ENCODE data around the gene ADAM10.

Gene ADAM10

DNA sequence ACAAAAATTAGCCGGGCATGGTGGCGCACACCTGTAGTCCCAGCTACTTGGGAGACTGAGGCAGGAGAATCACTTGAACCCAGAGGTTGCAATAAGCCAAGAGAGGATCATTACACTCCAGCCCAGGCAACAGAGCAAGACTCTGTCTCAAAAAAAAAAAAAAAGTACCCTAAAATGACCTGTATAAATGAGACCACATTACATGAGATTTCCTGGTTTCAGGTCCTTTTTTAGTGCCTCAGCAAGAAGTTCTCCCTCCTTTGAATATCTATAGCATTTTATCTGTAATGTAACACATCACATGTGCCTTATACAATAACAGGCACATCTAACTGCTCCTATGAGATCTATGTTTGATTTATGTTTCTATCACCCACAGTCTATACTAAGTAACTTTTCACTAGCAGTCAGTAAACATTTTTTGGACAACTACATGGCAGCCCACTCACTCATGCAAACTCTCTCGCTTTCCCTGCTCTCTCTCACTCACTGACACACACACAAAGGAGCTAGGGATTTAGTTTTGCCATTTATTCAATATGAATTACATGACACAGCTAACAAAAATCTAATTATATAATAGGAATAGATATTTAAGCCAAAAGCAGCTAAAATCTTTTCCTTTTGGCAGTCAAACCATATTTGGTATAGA is 34.1 kb downstream of the ADAM10 start:
- no peak for DNase-seq

DNA sequence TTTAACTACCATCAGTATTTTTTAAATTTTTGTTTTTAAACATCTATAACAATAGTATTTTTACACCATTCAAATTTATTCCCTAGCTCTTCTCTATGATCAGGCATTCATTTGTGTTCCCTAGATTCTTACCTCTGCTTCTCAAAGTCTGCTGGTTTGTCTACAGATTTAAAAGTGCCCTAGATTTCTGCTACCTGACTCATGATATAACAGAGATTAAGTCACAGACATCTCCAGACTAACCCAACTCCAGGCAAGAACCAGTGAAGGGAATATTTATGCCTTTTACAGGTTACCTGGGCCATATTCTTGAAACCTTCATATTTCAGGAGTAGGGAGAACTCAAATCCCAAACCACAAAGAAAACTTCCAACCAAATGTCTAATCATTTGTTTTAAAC is 38.8 kb downstream of the ADAM10 start:
- DNase-seq, result peak; percentile 37

DNA sequence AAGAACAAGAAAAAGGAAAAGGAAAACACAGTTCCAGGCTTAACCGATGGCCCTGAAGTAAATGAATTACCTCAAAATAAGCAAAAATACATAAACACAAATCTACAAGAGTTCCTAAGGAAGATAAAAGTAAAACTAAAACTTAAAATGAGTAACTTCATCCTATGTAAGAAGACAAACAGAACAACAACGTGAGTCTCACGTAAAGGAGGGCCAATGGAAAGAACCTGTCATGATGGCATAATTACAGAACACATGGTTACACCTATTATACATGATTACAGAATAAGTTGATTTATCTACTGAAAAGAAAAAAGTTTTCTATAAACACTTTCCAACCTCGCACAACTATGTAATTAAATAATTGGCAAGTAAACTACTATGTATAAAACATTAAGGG is 42.1 kb downstream of the ADAM10 start:
- DNase-seq, result no peak

DNA sequence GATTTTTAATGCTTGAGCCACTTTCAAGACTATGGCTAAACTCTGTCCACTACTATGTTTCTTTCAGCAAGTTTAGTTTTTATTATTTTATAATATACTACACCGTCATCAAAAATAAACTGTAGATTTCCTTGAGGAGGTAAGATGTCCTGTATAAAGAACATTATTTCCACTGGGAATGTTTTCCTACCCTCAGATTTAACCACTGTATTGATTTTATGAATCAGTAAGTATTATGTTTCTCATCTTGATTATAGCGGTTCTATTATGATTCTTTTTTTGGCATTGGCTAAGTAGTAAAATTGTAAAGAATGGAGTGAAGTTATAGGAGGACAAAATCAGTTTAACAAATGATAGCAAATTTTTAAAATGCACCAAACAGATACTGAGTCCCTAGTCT is 44.4 kb downstream of the ADAM10 start:
- no peak for DNase-seq

DNA sequence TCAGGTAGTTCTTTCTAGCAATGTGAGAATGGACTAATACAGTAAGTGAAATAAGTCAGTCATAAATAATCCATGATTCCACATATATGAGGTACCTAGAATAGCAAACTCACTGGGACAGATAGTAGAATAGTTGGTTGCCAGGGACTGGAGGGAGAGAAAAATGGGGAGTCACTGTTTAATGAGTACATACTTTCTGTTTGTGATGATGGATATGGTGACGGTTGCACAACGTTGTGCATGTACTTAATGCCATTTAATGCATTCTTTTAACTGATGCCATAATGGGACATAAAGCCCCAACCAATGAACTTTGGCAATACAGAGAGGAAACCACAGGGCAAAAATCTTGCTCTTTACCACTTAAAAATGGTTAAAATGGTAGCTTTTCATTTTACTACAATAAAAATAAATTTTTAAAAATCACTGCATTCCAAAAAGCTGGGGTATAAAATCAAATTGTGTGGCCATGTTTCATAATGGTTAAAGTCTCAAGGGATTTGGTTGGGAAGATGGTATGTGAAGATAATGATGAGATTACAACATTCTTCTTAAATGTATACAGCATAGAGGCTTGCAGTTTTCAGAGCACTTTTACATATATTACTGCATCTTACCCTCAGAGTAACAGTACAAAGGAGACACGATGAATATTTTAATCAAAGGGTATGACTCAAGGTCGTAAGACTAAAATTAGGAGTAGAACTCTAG is 45.2 kb downstream of the ADAM10 start:
- no peak for DNase-seq

DNA sequence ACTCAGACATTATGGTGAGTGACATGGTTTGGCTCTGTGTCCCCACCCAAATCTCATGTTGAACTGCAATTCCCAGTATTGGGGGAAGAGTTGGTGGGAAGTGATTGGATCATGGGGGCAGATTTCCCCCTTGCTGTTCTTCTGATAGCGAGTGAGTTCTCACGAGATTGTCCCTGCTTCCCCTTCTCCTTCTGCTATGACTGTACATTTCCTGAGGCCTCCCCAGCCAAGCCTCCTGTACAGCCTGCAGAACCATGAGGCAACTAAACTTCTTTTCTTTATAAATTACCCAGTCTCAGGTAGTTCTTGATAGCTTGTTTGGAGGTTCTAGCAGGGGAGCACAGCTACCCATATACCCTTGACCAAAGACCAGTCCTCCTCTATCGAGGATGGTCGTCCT is 45.9 kb downstream of the ADAM10 start:
- no peak for DNase-seq

DNA sequence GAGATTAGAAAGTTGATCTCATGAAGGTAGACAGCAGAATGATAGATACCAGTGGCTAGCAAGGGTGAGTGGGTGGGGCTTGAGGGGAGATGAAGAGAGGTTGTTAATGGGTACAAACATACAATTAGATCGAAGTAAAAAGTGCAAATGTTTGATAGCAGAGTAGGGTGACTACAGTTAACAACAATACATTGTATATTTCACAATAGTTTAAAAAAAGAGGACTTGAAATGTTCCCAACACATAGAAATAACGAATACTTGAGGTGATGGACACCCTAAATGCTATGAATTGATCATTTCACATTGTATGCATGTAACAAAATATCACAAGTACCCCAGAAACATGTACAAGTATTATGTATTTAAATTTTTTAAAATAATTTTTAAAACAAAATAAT is 47.3 kb downstream of the ADAM10 start:
- no peak for DNase-seq

DNA sequence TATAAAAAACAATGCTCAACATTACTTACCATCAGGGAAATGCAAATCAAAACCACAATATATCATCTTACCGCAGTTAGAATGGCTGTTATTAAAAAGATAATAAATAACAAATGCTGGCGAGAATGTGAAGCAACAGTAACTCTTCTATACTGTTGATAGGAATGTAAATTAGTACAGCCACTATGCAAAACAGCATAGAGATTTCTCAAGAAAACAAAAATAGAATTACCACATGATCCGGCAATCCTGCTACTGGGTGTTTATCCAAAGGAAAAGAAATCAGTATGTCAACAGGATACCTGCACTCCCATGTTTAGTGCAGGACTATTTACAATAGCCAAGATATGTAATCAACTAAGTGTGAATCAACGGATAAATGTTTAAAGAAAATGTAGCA is 48.1 kb downstream of the ADAM10 start:
- DNase-seq, result no peak

DNA sequence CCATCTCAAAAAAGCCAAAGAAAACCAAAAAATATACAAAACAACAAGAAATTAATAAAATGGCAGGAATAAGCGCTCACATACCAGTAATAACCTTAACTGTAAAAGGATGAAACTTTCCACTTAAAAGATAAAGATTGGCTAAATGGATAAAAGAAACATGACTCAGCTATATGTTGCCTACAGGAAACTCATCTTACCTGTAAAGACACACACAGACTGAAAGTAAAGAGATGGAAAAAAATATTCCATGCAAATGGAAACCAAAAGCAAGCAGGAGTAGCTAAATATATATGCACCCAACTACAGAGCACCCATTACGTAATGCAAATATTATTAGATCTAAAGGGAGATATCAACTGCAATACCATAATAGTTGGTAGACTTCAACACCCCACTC is 49.7 kb downstream of the ADAM10 start:
- no peak for DNase-seq

DNA sequence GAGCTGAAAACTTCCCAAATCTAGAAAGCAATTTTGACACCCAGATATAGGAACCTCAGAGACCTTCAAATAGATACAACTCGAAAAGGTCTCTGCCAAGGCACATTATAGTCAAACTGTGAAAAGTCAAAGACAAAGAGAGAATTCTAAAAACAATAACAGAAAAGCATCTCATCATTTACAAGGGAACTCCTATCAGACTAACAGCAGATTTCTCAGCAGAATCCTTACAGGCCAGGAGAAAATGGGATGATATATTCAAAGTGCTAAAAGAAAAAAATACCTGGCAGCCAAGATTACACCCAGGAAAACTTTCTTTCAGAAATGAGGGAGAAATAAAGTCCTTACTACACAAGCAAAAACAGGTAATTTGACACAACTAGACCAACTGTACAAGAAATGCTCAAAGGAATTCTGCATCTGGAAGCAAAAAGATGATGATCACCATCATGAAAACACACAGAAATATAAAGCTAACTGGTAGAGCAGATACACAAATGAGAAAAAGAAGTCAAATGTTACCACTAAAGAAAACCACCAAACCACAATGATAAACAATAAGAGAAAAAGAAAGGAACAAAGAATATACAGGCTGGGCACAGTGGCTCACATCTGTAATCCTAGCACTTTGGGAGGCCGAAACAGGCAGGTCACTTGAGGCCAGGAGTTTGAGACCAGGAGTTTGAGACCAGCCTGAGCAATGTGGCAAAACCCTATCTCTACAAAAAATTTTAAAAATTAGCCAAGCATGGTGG is 50.4 kb downstream of the ADAM10 start:
- no peak for DNase-seq

DNA sequence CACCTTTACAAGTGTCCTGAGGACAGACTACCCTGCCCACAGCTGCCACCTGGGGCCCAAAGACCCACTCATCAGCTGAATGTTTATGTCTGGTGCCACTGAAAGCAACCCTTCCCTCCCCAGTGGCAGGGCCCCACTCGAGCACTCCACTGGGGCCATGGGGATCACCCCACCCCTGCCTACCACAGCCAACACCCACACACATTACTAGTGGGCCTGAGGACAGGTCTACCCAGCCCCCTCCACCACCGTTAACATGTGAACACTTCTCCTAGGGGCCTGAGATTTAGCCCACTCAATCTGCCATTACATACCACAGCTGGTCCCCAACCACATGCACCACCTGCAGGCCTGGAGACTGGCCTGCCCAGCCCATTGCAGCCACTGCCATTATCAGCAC is 52.3 kb downstream of the ADAM10 start:
- DNase-seq, result no peak

DNA sequence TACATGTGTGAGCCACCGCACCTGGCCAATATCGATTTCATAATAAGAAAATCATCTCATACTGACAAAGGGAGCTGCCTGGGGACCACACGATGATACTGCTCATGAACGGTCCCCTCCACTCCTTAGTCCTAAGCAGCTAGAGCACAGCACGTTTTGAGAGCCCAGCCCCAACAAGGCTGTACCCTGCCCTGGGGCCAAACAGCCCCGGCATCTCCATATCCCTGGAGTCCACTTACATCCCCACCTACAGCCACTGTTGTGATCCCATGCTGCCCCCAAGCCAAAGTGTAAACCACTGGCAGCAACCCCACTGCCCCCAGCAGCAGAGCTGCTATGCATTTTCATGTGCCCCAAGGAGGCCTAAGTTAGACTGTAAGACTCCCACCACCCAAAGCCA is 52.8 kb downstream of the ADAM10 start:
- DNase-seq, result no peak

DNA sequence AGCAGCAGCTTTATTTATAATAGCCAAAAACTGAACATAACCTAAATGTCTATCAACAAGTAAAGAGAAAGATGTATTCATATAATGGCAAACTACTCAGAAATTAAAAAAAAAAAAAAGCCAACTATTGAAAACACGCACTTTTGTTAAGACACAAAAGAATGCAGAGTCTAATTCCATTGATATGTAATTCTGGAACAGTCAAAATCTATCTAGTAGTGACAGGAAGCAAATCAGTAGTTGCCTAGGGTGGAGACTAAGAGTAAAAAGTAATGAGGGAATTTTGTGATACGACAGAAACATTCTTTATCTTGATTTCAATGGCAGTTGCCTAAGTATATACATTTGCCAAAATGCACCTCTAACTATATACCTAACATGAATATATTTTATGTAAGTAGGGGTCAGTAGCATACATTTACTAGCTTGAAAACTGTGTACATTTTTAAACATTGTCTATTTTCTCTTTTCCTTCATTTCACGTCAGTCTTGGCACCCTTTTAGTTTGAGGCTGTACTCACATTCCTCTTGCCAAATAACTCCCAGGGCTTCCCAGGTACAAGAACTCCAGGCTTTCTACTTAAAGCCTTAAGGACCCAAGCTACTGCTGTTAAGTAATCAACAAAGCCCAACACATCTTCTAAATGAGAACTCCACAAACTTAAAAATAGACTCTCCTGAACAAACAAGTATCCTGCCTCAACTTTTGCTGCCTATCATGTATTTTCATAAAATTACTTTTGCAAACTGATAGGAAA is 54.7 kb downstream of the ADAM10 start:
- no peak for DNase-seq

DNA sequence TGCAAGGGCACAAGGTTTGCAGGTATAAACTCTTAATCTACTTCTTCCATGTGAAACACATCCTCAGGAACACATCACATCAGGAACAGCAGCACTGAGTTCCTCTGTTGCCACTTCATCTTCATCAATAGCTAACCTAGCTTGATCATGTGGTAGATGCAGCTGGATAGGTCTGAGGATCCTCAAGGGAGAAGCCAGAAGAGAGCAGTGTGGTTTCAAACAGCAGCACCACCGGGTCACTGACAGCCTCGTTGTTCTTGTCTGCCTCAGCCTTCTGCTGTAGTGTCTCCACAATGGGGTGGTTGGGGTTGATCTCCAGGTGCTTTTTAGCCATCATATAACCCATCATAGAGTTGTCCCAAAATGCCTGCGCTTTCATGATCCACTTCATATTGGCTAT is 58.8 kb downstream of the ADAM10 start:
- no peak for DNase-seq

DNA sequence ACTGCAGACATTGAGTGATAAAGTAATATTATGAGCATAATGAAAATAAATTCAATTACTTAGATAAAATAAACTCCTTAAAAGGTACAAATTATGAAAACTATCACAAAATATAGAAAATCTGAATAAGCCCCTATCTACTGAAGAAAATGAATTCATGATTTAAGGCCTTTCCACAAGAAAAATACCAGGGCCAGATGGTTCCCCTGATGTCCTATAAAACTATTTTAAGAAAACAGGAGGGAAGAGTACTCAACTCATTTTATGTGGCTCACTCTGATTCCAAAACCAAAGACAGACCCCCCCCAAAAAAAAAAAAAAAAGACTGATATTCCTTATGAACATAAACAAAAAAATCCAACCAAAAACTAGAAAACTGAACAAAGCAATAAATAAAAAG is 59.9 kb downstream of the ADAM10 start:
- no peak for DNase-seq

DNA sequence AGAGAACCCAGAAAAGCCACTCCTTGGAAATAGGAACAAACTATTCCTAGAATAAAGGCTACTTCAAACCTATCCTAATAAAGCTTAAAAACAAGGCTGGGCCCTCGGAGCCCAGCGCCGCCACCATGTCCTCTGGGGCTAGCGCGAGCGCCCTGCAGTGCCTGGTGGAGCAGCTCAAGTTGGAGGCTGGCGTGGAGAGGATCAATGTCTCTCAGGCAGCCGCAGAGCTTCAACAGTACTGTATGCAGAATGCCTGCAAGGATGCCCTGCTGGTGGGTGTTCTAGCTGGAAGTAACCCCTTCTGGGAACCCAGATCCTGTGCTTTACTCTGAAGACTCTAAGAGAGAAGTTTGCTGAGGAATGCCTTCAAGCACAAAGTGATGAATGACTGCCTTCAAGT is 63.2 kb downstream of the ADAM10 start:
- DNase-seq, result no peak

DNA sequence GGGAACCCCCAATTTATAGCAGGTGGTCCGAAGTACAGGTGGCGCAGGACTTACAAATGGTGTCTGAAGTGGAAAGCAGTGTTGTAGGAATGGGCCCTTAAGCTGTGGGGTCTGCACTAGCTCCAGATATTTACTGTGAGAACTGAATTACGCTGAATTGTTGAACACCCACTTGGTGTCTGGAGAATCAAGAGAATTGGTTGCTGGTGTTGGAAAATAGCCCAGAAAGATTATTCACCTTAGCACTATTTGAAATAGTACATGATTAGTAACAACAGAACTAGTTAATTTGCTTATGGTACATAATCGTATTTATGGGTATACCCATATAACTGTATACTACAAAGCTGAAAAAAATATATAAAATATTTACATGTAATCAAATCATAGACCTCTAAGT is 64.8 kb downstream of the ADAM10 start:
- DNase-seq, result peak; percentile 22

DNA sequence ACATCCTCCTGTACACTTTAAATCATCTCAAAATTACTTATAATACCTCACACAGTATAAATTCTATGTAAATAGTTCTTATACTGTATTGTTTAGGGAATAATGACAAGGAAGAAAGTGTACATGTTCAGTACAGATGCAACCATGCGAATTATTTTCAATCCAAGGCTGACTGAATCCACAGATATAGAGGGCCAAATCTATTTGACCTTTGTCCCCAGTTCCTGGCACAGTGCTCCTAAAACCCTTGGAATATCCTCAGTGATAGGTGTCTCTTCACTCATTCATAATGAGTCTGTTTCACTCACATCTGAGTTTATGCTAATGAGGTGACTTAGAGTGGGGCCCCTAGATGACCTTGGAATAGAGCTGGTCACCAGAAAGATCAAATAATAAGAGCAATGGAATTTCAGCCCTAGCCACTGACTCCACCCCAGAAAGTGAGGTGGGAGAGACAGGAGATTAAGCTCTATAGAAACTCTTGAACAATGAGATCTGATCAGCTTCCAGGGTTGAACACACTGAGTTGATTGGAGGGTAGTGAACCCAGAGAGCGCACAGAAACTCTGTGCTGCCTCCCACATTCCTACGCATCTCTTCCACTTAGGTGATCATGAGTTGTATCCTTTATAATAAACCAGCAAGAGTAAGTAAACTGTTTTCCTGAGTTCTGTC is 65.3 kb downstream of the ADAM10 start:
- no peak for DNase-seq

DNA sequence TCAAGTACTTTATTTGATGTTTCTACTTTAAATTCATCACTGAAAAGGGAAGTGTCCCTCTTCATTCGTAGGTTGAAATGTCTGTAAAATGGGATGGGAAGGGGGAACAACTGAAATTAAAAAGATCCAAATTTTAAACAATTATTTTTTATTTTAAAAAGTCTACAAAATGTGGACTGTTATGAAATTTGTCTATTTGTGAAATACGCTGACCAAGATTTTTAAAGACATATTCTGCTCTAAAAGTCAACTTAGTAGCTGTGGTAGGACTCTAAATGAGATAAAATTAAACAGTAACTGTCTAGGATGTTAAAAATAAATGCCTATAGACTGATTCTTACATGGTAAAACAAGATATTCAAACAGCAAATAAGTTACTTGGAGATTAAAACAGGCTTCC is 67.3 kb downstream of the ADAM10 start:
- DNase-seq, result no peak

DNA sequence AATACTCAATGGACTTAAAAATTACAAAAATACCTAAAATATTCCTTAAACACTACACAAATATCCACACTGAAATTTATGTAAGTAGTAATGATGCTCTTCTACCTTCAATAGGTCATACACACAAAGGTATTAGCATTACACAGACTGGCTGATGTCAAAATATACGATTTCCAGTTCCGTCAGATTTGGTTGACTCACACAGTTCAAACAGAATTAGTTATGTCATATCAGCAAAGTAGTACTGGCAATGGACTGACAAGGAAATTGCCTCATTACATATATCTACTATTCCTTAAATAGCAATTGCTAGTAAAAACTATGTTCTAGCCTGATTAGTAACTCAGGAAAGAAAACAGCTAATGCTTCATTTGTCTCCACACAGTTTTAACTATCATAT is 70.8 kb downstream of the ADAM10 start:
- no peak for DNase-seq

DNA sequence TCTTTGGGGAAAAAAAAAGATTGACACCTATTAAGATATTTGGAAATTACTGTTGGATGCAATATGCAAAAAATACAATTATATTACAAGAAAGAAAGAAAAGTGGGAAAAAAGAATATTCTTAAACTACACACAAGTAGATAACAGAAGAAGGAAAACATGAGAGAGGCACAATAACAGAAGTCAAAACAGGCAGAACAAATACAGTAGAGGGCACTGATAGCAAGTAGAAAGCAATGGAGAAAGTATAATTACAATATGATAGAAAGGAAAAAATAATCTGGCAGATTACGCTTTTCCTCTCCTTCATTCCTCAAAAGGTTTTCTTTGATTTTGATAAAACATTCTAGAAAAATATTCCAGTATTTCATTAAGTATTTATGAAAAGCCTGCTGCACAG is 72.1 kb downstream of the ADAM10 start:
- DNase-seq, result no peak

DNA sequence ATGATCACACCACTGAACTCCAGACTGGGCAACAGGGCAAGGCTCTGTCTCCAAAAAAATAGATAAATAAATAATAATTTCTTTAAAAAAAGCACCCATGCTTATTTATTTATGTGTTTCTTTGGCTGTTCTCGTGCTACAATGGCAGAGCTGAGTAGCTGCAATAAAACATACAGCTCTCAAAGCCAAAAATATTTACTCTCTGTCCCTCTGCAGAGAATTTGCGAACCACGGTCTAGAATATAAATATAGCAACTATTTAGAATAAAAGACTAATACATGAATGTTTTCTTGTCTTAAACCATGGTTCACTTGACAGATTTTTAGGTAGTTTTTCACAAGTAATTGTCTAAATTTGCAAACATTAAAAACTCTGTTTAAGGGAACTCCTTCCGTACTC is 72.7 kb downstream of the ADAM10 start:
- no peak for DNase-seq

DNA sequence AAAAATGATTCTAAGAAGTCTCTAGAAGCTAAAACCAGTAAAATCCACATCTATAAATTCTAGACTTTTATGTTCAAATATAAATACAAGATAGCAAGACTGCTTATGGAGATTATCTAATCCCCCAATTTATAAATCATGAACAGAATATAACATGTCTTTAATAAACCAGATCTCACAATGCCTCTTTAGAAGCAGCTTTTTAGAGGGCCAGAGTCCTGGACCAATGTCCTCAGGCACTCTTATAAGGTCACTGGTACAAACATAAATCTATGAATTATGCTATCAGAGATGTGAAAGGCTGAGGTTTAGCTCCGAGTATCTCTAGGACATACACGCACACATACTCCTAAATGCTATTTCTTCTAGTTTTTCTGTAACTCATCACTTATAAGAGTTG is 78.3 kb downstream of the ADAM10 start:
- DNase-seq, result no peak

Measured in NCI-H226 (cell line).